Measurements from ENCODE around the gene NEXMIF.
"Not testable (repeated sequence)": the region's sequence is repeated elsewhere in the genome, so short reads cannot be mapped to it uniquely, and the experiment has no call there.

- TF ChIP-seq, protein P1, sequence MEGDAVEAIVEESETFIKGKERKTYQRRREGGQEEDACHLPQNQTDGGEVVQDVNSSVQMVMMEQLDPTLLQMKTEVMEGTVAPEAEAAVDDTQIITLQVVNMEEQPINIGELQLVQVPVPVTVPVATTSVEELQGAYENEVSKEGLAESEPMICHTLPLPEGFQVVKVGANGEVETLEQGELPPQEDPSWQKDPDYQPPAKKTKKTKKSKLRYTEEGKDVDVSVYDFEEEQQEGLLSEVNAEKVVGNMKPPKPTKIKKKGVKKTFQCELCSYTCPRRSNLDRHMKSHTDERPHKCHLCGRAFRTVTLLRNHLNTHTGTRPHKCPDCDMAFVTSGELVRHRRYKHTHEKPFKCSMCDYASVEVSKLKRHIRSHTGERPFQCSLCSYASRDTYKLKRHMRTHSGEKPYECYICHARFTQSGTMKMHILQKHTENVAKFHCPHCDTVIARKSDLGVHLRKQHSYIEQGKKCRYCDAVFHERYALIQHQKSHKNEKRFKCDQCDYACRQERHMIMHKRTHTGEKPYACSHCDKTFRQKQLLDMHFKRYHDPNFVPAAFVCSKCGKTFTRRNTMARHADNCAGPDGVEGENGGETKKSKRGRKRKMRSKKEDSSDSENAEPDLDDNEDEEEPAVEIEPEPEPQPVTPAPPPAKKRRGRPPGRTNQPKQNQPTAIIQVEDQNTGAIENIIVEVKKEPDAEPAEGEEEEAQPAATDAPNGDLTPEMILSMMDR (IDR thresholded peaks at IDR 0.05), result not testable (repeated sequence)
- not testable (repeated sequence) for TF ChIP-seq ZFX (IDR thresholded peaks at IDR 0.05; ENCODE audit: borderline replicate concordance)
Measured at GRCh38 chrX:74961962-74962361, 36.7 kb upstream of the NEXMIF start.
